HG02759 (cell line): ENCODE data around the gene PHC2.
"Not testable (repeated sequence)": the region's sequence is repeated elsewhere in the genome, so short reads cannot be mapped to it uniquely, and the experiment has no call there.

ENCODE experiments used
- ATAC-seq: cut with Tn5 transposase; IDR thresholded peaks from one replicate; pipeline ENCODE4 v1.9.1; 2021; ENCODE audit warnings: mild to moderate bottlenecking, moderate library complexity; ENCODE audit not compliant: unreplicated experiment

The PHC2 gene

DNA sequence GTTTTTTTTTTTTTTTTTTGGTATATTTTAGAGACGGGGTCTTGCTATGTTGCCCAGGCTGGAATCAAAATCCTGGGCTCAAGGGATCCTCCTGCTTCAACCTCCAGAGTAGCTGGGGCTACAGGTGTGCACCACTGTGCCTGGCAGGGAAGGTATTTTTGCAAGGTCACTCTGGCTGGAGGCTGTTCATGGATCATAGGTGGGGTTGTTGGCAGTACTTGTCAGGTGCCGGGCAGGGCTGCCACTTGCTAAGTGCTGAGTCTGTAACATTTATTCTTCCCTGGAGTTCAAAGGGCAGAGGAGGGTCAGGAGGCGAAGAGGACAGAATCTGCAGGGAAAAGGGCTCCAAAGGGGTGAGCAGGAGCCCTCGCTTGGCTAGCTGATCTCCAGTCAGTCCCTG is 134.1 kb downstream of the PHC2 start:
- no peak for ATAC-seq

DNA sequence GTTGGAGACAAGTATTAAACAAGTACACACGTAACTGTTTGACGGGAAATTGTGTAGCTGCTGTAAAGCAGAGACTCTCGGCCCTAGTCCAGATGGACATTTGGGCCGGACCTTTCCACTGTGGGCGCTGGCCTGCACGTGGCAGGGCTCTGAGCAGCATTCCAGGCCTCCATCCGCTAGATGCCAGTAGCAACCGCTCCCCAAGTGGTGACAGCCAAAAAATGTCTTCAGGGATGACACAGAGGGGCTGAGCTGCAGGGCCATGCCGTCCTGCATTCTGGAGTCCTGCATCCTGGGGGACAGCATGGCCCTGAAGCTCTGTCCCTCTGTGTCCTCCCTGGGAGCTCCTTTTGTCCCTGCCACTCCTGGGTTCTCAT is 134.8 kb downstream of the PHC2 start:
- ATAC-seq: no peak

DNA sequence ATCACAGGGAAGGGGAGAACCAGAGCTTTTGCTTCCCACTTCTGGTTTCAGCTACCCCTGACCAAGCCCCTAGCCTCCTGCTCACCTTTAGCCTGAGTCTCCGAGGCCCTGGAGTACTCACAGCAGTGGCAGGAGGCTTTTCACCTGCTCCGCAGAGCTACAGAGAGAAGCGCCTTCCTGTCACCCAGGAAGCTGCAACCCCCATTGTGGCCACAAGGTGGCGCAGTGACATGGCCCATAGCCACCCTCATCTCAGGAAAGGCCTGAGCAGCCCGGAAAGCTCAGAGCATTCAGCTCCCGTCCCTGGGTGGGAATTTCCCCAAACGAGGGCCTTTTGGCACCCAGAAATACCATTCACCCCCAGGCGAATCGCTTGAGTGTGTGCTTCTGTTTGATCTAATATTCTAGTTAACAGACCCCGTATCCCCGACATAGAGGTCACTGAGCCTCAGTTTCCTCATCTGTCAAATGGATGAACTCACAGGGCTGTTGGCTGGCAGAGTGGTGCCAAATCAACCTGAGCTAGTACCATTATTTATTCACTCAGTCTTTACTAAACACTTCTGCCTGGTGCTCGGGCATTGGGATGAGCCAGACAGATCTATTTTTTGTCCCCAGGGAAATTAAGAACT is 135.3 kb downstream of the PHC2 start:
- no peak for ATAC-seq

DNA sequence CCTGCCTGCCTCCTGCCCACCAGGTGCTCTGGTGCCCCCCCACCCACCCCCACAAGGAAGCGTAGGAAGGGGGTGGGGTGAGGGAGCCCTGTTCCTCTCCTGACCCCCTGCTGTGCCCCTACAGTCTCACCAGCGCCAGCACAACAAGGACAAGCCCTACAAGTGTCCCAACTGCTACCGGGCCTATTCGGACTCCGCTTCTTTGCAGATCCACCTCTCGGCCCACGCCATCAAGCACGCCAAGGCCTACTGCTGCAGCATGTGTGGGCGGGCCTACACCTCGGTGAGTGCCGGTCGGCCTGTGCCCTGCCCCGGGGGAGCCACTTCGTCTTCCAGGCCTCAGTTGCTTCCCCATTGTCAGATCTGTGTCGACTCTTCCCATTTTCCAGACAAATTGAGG is 135.9 kb downstream of the PHC2 start:
- no peak for ATAC-seq

DNA sequence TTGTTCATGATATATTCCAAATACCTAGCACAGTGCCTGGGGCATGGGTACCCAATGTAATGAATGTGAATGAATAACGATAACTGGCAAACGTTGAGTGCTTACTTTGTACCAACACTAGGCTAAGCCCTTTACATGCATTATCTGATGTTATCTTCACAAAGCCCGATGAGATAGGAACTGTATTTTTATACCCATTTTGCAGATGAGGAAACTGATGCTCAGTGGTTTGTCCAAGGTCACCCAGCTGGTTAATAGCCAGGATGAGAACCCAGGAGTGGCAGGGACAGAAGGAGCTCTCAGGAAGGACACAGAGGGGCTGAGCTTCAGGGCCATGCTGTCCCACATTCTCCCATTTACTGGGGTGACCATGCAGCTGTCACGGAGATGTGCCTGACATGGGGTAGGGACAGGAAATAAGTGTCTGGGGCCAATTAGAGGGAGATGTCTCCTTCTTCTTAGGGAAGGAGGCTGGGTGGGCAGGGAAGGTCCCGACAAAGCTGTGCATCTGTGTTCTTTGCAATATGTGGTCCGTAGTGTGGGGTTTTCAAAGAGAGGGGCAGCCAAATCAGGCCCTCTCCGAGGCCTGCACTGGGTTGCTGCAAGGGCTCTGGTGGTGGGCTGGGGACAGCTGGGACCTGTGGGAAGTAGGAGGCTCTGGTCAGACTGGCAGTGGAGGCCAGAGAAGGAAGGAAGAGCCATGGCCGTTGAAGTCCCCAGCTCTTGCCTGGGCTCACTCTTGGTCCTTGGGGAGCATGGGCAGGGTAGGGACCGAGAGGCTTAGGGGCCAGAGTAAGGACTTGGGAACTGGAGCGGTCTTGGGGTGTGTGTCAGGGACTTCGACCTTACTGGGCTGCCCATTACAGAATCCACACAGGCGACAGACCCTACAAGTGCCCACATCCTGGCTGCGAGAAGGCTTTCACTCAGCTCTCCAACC is 136.6 kb downstream of the PHC2 start:
- ATAC-seq: no peak

DNA sequence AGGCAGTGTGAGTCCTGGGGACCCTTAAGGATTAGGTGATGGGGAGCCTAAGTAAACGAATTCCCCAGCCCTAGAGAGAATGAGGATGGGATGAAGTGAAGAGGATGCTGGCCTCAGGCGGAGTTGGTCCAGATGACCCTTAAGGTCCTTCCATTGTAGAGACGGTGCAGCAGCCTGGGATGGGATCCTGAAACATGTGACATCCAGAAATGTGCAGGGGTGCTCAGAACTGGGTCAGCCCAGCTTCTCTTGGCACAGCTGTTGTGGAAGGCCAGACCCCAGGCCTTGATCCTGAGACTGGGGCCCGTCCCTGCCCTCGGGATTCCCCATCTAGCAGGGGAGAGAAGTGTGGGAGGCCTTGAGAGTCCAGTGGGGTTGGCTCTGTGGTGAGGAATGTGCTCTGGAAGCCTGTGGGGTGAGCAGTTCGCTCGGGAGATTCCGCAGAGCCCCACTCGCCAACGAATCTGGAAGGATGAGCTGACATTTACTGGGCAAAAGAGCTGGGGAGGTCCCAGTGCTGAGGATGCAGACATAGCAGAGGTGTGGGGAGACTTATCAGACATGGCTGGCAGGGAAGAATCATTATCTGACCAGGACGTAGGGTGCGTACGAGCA is 138.1 kb downstream of the PHC2 start:
- ATAC-seq: no peak

DNA sequence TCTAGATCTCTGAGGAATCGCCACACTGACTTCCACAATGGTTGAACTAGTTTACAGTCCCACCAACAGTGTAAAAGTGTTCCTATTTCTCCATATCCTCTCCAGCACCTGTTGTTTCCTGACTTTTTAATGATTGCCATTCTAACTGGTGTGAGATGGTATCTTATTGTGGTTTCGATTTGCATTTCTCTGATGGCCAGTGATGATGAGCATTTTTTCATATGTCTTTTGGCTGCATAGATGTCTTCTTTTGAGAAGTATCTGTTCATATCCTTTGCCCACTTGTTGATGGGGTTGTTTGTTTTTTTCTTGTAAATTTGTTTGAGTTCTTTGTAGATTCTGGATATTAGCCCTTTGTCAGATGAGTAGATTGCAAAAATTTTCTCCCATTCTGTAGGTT is 140.3 kb downstream of the PHC2 start:
- ATAC-seq: not testable (repeated sequence)

DNA sequence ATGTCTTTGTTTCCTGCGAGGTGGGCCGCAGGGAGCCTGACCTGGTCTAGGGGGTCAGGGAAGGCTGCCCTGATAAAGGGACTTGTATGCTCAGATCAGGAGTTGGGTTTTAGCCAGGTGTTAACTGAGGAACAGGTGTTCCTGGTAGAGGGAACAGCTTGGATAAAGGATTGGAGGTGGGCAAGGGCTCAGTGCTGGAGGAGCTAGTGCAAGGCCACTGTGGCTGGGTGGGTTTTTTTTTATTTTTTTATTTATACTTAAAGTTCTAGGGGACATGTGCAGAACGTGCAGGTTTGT is 141.1 kb downstream of the PHC2 start:
- no peak for ATAC-seq

DNA sequence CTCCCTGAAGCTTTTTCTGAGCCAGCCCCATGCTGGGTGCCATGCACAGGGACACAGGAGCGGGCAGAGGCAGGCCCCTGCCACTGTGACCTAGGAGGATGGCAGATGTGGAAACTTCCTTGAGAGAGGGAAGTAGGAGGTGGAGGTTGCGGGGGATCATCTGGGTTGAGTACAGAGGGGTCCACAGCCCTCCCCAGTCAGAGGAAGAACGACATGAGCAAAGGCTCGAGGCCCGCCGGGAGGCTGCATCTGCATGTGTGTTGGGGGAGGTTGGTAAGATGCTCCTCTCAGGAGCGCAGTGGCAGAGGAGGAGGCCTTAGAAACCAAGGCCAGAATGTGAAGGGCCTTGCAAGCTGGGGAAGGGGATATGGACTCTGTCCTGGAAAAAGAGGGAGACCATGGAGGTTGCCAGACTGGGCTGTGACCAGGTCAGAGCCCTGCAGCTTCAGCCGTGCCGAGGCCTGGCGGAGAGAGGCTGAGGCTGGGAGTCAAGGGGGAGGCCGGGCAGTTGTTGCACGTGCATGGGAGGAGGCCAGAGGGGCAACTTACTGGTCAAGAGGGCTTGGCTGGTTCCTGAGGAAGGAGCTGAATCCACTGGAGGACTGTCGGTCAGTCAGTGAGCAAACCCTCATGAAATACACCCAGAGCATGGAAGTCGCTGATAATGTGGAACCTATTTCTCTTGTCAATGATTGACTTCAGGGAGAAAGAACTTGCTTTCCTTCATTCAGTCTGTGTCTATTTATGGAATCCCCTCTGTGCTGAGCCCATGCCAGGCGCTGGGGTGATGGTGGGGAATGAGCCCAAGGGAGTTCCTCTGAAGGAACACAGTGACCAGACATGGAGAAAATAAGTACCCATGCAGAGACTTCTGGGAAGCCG is 141.7 kb downstream of the PHC2 start:
- no peak for ATAC-seq

DNA sequence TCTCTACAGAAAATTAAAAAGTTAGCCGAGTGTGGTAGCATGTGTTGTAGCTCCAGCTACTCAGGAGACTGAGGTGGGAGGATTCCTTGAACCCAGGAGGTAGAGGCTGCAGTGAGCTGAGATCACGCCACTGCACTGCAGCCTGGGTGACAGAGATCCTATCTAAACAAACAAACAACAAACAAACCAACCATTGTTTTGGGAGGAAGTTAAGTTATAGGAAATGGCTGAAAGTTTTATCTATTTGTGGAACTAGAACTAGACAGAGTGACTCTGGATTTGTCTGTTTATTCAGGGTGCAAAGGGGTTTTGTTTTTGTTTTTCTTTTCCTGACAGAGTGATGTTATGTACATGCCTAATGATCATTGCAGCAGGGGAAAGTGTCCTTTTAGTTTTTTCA is 143.6 kb downstream of the PHC2 start:
- no peak for ATAC-seq

DNA sequence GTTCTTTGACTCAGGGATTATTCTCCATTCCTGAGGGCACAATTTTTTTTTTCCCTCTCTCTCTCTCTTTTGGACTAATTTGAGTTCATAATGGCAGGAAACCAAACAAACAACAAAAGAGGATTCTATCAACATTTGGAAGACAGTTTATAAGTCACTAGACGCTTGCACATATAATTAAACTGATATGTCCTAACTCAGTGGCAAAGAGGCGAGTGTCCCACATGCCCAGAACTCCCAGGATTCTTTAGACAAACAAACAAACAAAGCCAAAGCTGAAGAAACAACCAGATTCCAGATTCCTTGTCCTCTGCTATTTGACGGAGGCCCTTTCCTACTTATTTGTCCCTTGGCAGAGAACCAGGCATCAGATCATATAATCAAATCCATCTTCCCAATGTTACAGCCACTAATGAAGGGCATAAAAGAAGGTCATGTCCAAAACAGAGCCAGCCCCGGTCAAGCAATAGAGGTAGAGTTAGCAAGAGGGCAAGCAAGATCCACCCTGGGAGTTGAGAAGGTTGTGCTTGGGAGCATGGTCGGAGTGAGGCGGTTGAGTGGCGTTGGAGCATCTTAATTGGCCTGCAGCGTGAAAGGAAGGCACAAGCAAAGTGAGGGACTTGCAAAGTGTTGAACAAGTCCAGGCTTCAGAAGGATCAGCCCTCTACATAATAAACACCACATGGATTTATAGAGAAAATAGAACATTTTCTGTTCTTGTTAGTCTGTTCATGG is 144.3 kb downstream of the PHC2 start:
- ATAC-seq: no peak

DNA sequence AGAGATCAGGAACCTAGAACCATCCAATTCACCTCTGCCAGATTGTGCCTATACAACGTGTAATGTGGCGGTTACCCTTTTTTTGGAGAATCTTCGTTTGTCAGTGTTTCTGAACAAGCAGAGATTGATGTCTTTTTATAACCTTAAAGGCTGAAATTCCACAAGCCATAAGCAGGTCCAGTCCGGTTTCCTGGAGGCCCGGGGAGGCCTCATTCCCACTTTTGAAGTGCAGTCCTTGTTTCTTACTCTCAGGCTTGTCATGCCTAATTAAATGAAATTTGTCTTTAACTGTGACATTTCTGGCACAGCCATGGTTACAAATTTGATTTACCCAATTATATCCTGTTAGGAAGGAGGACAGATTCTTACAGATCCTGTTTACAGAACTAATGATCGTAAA is 146.8 kb downstream of the PHC2 start:
- no peak for ATAC-seq

DNA sequence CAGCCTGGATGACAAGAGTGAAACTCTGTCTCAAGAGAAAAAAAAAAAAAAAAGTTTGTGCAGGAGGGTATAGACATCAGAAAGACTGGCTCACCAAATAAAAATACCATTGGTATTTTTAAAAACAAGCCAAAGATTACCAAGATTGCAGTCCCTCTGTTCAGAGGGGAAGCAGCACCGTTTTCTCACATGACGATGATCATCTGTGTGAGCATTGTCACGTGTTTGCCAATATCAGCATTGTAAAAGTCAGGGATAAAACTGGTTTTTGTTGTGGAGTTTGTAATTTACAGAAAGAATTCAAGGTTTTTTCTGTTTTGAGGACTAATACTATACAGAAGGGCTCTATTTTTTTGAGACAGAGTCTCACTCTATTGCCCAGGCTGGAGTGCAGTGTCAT is 148.1 kb downstream of the PHC2 start:
- no peak for ATAC-seq

DNA sequence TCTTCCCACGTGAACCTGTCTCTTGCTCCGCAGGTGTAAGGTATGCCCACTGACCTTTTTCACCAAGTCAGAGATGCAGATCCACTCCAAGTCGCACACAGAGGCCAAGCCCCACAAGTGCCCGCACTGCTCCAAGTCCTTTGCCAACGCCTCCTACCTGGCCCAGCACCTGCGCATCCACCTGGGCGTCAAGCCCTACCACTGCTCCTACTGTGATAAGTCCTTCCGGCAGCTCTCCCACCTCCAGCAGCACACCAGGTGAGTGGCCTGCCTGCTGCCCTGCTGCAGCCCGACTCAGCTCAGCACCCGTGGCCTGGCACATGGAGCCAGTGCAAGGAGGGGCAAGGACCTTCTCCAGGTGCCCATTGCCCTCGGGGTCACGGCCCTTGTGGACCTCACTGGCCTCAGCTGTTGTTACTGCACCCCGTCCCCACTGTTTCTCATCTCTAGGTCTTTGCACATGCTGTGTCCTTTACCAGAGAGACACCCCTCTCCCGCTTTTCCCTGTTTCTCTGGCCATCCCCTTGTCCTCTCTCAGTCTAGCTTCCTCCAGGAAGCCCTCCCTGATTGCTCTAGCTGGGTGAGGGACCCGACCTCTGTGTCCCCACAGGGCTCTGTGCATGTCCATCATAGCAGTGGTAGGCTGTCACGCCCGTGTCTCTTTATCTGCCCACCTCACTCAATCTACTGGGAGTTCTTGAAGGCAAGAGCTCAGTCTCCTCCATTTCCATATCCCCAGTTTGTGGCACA is 149.2 kb downstream of the PHC2 start:
- ATAC-seq: no peak

DNA sequence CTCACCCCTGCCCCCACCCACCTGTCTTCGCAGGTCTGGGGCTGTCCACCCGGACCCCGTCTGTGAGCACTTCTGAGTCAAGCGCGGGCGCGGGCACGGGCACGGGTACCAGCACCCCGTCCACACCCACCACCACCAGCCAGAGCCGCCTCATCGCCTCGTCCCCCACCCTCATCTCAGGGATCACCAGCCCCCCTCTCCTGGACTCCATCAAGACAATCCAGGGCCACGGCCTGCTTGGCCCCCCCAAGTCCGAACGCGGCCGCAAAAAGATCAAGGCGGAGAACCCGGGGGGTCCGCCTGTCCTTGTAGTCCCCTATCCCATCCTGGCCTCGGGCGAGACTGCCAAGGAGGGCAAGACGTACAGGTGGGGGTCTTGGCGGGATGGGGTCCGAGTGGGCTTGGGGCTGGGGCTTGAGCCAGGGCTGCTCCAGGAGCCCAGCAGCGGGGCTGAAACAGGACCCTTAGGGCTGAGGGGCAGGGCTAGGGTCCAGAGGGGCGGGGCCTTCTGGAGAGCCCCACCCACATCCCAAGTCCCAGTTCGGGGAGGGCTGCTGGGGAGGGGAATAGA is 150.7 kb downstream of the PHC2 start:
- no peak for ATAC-seq

DNA sequence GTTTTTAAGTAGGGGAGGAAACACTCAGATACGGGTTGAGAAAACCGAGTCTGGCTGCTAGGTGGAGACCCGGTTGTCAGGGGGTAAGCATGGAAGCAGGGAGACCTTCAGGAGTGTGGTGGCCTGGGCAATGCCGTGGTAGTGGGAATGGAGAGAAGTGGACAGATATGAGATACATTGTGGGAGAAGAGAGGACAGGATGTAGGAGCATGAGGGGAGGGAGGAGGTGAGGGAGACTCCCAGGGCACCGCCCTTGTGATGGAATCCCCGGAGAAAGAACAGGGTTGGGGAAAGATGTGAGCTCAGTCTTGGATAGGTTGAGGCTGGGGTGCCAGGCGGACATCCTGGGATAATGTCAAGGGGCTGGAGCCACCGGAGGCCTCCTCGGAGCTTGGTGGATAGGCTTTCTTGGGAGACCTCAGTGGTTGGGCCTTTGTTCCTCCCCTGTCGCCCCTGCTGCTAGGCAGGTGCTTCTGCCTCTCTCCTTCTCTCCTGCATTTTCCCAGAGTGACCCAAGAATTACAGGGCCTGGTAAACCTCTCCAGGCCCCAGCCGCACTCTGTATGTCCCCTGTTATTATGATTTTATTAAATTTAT is 153.3 kb downstream of the PHC2 start:
- ATAC-seq: no peak

DNA sequence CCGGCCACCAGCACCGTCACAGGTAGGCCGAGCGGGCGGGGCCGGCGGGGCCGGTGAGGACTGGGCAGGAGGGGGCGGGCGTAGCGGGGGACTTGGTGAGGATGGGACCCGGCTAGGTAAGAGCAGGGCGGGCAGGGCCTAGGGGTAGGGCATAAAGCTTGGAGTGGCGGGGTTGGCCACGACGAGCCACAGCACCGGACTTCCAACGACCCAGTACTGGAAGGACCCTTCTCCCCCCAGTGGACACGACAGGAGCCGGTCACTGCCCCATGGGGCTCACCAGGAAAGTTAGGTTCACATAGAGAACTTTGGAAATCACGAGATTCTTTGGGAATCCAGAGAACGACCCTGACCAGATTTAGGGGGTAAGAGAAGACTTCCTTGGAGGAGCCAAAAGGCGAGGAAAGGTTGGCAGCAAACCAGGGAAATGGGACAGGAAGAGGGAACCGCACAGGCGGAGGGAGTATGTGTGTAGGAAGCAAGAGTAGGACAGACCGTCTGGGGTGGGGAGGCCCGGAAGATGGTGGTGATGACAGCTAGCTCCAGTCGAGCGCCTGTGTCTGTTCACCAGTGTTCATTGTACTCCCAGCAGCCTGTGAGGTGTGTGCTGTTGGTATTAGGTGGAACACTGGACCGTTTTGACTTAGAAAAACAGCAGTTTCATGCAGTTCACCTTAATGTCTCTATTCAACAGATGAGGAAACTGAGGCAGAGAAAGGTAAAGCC is 154.2 kb downstream of the PHC2 start:
- ATAC-seq: no peak
